DMS 273 treated with DMSO at 0.1 percent for 48 hours (cell line): Measurements from ENCODE around the gene PHETA2.

Experiments used
- DNase-seq: peaks from one replicate; lab custom pipeline; 2025; lab: John Stamatoyannopoulos, UW

The PHETA2 gene, protein sequence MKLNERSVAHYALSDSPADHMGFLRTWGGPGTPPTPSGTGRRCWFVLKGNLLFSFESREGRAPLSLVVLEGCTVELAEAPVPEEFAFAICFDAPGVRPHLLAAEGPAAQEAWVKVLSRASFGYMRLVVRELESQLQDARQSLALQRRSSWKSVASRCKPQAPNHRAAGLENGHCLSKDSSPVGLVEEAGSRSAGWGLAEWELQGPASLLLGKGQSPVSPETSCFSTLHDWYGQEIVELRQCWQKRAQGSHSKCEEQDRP

DNA sequence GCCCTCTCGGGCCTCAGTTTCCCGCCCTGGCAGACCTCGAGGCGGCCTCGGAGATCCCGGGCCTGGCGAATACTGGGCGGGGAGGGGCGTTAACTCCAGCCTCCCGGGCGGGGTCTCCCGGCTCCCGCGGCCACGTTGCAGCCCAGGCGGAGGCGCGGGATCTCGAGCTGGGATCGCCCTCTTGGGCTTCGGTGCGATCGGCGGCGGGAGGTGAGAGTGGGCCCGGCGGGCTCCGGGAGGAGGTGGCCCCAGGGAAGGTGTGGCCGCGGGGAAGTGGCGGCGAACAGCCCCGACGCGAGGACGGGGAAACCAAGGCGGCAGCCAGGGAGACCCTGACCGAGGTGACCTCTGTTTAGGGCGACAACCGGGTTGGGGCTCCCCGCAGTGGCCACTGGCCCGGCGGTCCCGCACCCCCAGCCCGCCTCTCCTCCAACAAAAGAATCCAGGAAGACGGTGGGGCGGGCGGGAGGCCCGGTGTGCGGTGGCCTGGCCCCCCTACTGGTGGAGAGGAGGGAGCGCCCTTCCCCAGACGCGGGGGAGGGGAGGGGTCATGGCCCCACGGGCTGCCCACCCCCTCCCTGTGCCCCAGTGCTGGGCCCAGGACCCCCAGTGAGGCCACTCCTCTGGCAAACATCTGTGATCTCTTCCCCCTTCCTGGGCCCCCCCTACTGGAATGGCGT, at the start of gene PHETA2:
PHETA2 (plus strand) TSS at position 117 of the 680 bp plus-strand sequence. CDS start 3,046 bp downstream, outside the sequence.
- no peak for DNase-seq

DNA sequence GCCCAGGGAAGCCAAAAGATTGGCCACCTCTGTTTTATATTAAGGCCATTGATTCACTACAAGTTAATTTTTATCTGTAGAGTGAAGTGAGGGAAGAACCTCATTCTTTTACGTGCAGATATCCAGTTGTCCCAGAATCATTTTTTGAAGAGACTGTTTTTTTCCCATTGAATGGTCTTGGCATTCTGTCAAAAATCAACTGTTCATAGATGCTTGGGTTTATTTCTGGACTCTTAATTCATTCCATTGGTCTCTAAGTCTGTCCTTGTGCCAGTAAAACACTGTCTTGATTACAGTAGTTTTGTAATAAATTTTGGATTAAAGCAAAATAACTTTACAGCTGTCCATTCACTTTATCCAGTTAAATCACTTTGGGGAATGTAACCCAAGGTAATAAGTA, 48.6 kb upstream of the PHETA2 start:
- no peak for DNase-seq

DNA sequence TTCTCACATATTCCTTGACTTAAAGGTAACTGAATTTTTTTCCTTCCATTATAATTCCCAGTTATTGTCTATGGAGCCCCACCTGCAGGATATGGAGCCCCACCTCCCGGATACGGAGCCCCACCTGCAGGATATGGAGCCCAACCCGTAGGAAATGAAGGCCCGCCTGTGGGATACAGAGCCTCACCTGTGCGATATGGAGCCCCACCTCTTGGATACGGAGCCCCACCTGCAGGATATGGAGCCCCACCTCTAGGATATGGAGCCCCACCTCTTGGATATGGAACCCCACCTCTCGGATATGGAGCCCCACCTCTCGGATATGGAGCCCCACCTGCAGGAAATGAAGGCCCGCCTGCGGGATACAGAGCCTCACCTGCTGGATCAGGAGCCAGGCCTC, 47.3 kb upstream of the PHETA2 start:
- DNase-seq, result no peak

DNA sequence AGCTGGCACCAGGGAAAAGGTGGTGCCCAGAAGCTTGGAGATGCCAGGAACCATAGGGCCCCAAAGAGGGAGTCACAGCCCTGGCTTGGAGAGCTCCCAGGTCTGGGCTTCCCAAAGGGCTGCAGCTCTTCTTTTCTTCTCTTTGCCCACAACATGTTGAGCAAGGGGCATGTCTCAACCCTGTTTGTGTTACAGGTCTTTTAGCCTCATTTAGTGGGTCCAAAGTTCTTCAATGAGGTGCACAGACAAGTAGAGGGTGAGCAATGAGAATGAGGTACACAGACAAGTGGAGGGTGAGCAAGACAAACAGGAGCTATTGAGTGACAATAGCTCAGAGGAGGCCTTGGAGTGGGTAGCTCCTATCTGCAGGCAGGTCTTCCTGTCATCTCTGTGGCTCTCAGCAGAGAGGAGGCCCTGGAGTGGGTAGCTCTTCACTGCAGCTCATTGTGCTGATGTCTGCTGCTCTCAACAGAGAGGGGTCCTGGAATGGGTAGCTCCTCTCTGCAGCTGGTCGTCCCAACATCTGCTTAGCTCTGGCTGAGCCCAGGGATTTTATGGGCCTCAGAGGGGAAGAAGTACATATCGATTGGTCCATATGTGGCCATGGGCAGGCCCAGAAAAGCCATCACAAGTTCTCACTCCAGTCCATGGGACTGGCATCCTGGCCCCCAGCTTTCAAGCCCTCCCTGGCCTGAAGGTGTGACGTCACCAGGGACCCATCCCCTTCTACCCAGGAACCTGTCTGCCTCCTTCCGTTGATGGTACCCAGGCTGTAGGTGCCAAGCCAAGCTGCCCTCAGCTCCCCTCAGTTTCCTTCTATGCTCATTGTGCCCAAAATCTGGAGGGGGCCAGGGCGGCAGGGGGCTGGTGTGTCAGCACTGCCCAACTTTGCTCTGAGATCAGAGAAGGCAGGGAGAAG, 40.5 kb upstream of the PHETA2 start:
- DNase-seq, result no peak

DNA sequence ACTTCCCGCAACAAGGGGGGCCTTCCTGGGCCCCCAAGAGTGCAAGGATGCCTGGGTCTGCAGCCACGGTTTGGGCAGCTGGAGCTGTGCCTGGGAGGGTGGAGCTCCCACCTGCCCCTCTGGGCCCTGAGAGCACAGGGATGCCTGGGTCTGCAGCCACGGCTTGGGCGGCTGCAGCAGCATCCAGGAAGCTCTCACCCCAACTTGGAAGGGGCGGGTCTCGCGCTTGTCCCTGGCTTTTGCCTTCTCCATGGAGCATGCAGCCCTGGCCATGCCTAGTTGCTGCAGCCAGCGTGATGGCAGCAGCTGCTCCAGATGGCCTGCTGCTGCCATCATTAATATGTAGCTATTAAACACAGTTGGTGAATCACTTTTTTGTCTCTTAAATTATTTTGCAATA, 38.8 kb upstream of the PHETA2 start:
- no peak for DNase-seq

DNA sequence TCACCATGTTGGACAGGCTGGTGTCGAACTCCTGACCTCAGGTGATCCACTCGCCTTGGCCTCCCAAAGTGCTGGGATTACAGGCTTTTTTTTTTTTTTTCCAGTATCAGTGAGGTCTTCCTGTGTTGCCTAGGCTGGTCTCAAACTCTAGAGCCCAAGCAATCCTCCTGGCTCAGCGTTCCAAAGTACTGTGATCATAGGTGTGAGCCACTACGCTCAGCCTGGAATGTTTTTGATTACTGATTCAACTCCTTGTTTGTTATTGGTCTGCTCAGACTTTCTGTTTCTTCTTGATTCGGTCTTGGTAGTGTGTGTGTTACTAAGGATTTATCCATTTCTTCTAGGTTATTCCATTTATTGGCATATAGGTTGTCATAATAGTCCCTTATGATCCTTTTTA, 34.8 kb upstream of the PHETA2 start:
- DNase-seq, result no peak

DNA sequence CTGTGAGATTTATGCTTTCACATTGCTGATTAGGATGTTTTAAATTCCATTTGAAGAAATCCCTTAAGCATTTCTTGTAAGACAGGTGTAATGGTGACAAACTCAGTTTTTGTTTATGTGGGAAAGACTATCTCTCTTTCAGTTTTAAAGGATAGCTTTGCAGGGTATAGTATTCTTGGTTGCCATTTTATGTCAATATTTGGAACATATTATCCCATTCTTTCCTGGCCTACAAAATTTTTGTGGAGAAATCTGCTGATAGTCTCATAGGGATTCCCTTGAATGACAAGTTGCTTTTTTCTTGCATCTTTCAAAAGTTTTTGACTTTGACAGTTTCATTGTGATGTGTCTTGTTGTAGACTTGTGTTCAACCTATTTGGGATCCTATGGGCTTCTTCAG, 32.3 kb upstream of the PHETA2 start:
- no peak for DNase-seq

DNA sequence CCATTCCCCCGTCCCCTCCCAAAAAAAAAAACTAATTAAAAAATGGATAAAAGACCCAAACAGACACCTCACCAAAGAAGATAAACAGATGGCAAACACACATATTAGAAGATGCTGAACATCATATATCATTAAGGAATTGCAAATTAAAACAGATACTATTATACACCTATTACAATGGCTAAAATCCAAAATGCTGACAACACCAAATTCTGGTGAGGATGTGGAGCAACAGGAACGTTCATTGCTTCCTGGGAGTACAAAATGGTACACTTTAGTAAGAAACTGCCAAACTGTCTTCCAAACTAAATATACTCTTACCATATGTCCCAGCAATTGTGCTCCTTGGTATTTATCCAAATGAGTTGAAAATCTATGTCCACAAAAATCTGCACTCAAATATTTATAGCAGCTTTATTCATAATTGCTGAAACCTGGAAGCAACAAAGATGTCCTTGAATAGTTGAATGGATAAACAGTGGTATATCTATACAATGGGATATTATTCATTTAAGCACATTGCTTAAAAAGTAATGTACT, 23.3 kb upstream of the PHETA2 start:
- no peak for DNase-seq

DNA sequence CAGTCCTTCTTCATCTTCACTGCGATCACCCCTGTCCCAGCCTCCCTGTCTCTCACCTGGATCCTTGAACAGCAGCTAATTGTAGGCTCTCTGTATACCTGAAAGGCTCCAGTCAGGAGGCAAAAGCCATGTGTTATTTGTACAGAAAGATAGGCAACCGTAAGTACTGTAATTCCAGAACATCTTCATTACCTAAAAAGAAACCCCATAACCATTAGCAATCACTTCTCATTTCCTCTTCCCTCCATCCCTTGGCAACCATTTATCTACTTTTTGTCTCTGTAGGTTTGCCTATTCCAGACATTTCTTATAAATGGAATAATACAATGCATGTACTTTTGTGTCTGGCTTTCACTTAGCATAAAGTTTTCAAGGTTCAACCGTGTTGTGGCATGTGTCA, 21.3 kb upstream of the PHETA2 start:
- no peak for DNase-seq

DNA sequence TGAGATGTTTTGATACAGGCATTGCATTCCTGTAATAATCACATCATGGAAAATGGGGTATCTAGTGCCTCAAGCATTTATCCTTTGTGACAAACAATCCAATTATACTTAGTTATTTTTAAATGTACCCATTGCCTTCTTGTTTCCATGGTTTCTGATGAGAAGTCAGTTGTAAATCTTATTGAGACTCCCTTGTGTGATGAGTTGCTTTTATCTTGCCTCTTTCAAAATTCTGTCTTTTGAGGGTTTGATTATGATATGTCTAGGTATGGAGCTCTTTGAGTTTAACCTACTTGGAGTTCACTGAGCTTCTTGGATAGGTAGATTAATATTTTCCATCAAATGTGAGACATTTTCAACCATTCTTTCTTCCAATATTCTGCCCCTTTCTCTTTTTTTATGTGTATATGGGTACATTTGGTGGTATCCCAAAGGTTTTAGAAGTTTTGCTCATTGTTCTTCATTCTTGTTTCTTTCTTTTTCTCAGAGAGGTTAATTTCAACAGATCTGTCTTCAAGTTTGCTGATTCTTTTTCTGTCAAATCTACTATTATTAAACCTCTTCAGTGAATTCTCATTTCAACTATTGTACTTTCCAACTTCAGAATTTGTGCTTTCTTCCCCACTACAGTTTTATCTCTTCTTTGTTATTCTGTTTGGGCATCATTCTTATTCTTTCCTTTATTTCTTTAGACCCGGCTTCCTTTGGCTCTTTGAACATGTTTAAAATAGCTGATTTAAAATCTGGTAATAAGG, 17.1 kb upstream of the PHETA2 start:
- DNase-seq, result no peak

DNA sequence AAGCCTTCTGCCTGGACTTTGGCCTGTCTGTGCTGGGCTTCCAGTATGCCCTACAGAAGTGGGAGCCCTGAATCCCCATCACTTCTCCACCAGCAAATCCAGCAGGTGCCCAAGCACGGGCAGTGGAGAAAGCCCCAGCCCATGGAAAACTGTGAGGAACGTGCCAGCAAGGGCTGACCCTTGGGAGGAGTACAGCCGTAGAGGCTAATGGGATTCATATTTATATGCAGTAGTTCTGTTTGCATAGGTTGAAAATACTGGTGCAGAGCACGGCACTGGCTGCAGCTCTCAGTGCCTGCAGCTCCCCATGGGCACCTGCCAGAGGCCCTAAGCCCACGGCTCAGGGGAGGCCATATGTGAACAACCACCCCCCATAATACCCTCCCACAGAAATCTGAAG, 13.6 kb upstream of the PHETA2 start:
- no peak for DNase-seq

DNA sequence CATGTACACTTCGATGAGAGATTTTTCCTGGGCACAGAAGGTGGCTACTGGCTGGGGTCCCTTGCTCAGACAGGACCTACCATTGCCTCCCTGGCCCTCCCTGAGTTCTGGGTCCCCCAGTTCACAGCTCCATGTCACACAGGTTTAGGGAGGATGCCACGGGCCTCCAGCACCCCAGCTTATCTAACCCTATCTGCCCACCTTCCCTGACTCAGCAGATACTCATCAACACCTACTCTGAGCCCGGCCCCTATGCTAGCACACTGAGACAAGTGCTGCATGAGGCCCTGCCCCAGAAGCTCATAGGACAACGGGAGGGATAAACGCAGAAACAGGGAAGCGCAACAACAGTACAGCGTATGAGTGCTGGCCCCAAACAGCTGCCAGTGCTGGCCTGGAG, 13.0 kb upstream of the PHETA2 start:
- DNase-seq, result no peak

DNA sequence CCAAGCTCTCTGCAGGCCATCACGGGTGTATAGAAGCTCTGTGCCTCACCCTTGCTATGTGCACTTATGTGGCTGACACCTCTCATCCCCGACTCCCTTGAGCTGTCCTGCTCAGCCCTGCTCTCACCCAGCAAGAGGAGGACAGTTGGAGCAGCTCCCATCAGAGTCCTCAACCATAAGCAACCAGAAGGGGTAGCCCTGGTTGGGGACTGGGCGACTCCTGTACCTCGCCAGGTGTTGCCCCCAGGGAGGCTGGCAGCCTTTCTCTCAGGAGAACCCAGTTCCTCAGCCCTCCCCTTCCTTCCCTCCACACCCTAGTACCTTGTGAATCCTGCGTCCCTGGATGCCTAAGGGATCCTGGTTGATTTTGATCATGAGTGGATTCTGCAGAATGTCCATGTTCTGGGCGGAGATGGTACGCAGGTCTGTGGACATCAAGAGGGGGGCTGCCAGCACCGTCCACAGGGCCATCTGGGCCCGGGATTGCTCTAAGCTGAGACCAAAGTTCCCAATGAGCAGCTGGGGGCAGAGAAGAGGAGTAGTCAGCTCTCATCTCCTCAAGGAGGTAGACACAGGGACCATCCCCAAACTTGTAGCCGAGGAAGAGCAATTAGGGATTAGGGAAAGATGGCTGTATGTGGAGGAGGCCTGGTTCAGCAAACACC, 11.4 kb upstream of the PHETA2 start:
- no peak for DNase-seq

DNA sequence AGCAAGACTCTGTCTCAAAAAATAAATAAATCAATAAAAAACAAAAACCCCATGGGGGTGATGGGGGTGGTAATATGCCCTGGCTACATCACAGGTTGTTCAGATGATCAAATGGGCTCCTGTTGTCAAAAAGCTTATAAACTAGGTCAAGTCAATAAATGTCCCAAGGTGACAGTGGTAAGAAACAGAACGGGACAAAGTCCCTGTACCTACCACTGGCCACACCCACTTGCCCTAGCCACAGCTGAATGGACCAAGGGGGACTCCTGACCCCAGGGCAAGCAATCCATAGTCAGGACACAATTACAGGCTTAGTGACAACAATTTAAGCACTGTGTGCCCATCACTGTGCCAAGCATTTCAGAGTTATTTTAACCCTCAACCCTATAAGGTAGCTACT, 9.4 kb upstream of the PHETA2 start:
- DNase-seq, result no peak

DNA sequence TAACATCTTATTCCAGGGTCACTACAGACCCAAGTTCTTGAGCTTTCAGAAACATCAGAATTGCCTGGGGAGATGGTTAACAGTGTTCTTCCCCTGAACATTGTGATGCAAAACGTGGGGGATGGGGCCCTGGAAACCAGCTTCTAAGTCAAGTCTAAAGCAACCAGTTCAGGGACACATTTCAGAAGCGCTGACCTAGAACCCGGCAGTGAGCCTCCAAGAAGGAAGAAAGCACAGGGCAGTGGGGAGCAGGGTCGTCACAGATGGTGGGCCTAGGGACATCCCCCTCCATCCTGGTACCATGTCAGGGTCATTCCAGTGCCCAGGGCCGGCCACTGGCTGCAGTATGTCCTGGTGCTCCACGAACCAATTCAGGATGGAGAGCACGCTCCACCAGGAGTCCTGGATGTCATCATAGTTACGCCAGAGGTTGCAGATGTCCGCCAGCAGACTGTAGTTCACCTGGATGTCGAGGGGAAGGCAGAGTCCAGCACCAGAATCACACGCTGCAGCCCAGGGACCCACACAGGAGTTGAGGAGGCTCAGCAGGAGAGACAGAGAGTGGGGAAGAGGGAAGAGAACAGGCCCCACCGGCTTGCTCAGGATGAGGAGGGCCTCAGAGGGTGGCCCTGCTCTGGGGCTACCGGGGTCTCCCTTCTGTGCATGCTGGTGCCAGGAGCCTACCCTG, 8.5 kb upstream of the PHETA2 start:
- DNase-seq, result no peak

DNA sequence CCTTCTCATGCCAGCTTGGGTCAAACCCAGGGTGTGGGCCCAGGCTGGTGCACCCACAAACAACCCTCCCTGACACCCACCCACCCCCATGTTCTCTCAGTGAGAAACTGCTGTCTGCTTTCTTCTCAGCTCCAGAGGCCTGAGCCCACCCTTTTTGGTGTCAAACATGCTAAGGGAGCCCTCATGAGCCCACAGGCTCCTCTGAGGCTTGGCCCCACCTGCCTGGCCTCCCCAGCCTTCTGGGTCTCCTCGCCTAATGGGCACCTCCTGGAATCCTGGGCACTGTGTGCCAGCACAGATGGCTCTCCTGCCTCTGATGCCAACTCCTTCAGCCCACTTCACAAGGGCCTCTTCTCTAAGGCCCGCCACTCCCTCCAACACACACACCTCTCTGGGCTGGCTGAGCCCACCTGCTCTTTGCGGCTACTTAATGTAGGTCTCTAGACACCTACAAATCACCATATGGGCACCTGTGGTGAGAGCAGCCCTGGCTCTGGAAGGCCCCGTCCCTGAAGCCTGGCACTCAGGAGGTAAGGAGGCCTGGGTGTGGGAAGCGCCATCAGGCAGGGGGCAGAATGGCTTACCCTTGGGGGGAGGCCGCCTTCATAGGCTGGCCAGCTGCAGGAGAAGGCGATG, 7.8 kb upstream of the PHETA2 start:
- DNase-seq, result no peak

DNA sequence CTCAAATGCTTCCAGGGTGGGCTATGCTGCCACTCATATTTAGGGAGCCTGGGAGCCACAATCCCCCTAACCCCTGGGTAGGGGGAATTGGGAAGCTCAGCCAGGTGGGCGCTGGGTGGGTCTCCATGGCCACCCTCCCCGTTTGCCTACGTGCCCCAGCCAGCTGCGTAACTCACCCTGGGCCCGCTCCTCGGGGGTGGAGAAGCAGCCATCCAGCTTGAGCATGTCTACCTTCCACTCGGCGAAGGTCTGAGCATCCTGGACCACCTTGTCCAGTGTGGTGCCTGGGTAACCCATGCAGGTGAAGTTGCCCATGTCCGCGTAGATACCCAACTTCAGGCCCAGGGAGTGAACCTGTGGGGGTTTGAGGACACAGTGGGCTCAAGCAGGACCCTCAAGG, 7.1 kb upstream of the PHETA2 start:
- no peak for DNase-seq

DNA sequence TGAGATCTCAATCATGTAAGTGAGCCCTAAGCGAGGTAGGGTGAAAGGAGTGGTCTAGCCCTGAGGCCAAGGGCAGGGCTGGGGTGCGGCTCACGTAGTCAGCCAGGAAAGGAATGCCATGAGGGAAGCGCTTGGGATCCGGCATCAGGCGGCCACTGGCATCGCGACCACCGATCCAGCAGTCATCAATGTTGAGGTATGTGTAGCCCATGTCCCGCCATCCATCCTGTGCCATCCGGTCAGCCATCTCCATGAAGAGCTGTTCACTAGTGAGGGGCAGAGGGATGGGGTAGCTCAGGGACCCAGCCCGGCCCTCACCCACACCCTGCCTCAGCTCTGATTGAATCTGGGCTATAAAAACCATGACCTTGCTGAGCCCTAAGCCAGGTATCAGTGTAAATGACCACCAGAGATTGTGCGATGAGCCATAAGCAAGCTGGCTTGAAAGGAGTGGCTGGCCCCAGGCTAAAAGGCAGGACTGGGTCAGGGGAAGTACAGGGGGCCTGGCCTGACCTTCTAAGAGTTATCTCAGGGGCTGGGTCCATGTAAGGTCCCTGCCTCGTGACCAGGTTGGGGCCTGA, 6.3 kb upstream of the PHETA2 start:
- DNase-seq, result no peak

DNA sequence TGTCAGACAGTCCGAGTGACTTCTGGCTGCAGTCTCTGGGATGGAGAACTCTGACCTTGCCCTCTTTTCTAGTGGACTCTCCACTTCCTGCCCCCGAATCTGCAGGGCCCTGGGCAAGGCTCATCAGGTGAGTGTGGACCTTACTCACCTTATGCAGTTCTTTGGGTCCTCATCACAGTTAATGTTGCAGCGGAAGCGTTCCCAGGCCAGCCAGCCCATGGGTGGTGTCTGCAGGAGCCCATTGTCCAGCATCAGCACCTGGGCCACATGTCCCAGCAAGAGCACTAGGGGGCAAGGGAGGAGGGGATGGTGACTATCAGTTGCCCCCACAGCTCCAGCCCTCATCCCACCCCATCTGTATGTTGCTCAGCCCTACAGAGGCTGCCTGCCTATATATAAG, 5.8 kb upstream of the PHETA2 start:
- no peak for DNase-seq
